SK-N-SH (cell line): ENCODE measurements around the gene TAF11. TPM values are rescaled to one million over a fixed set of nuclear protein-coding genes. Genes with fewer than 3 reads are reported as not detected.

Experiments used
- CTCF ChIA-PET: fragments of 300-600, 350-600 bp; formaldehyde crosslinking; extraction: SDS; loops from one replicate; lab custom pipeline; 2021; lab: Yijun Ruan, JAX
- POLR2A ChIA-PET: fragments of 350-600 bp; sonication (Branson Sonifier 250); formaldehyde crosslinking; extraction: SDS; loops from one replicate; lab custom pipeline; 2020; ENCODE audit warnings: antibody characterized with exemption, inconsistent platforms; lab: Yijun Ruan, JAX
- DNase-seq: peaks from one replicate; pipeline ENCODE4 v3.0.0; 2012
- H2AFZ ChIP-seq: fragments of 200-600 bp; sonication (generic); 2 replicates; pipeline ENCODE4 v1.8.1; 2016; ENCODE audit warnings: antibody characterized with exemption, mild to moderate bottlenecking, low read depth
- H3F3A ChIP-seq: fragments of 200-600 bp; sonication (generic); replicated peaks from 2 replicates; pipeline ENCODE3; 2016; ENCODE audit warnings: antibody characterized with exemption, mild to moderate bottlenecking; ENCODE audit not compliant: insufficient read depth
- H3K27ac ChIP-seq, 2 experiments: fragments of 200-500 bp in 1 of 2; fragments of 200-600 bp in 1 of 2; sonication (Bioruptor generic) in 1 of 2; sonication (generic), shearing (Covaris generic) in 1 of 2; 2 replicates each; pipeline versions ENCODE4 v1.5.1 to v1.6.1; 2014 to 2016; ENCODE audit warnings: low read depth in 2 of 2, inconsistent platforms in 1 of 2, low read length in 1 of 2, mild to moderate bottlenecking in 1 of 2, mixed read lengths in 1 of 2
- H3K27me3 ChIP-seq: fragments of 200-600 bp; sonication (generic), shearing (Covaris generic); 2 replicates; pipeline ENCODE4 v1.6.1; 2016; ENCODE audit warnings: mixed run types; ENCODE audit not compliant: insufficient read depth
- H3K36me3 ChIP-seq, 2 experiments: fragments of 200-500 bp in 1 of 2; fragments of 200-600 bp in 1 of 2; sonication (Bioruptor generic) in 1 of 2; sonication (generic) in 1 of 2; replicated peaks in 1 of 2; 2 replicates each; pipeline versions ENCODE3 to v1.5.1; 2014 to 2016; ENCODE audit warnings: low read length in 1 of 2, mild to moderate bottlenecking in 1 of 2; ENCODE audit not compliant: insufficient read depth in 2 of 2, control insufficient read depth in 1 of 2
- H3K4me1 ChIP-seq, 2 experiments: fragments of 200-500 bp in 1 of 2; fragments of 200-600 bp in 1 of 2; sonication (Bioruptor generic) in 1 of 2; sonication (generic), shearing (Covaris generic) in 1 of 2; 2 replicates each; pipeline versions ENCODE4 v1.5.1 to v1.6.1; 2014 to 2016; ENCODE audit warnings: low read depth in 1 of 2, low read length in 1 of 2, mixed run types in 1 of 2; ENCODE audit not compliant: insufficient read depth in 2 of 2, control insufficient read depth in 1 of 2
- H3K4me2 ChIP-seq: fragments of 200-600 bp; sonication (generic), shearing (Covaris generic); 2 replicates; pipeline ENCODE4 v1.6.1; 2017; ENCODE audit warnings: mixed run types
- H3K4me3 ChIP-seq, 2 experiments: fragments of 200-500 bp in 1 of 2; fragments of 200-600 bp in 1 of 2; sonication (Bioruptor generic) in 1 of 2; sonication (generic), shearing (Covaris generic) in 1 of 2; 2 replicates each; pipeline versions ENCODE4 v1.5.1 to v1.8.1; 2014 to 2016; ENCODE audit warnings: low read depth in 2 of 2, inconsistent platforms in 1 of 2, low read length in 1 of 2, mild to moderate bottlenecking in 1 of 2, mixed read lengths in 1 of 2, moderate library complexity in 1 of 2
- H3K79me2 ChIP-seq: fragments of 200-600 bp; sonication (generic); 2 replicates; pipeline ENCODE4 v1.8.1; 2017; ENCODE audit warnings: mild to moderate bottlenecking; ENCODE audit not compliant: insufficient read depth
- H3K9ac ChIP-seq: fragments of 200-600 bp; sonication (generic); 2 replicates; pipeline ENCODE4 v1.6.1; 2017; ENCODE audit warnings: mixed run types
- H3K9me2 ChIP-seq: fragments of 200-600 bp; sonication (generic); 2 replicates; pipeline ENCODE4 v1.6.1; 2017; ENCODE audit warnings: mixed run types
- H3K9me3 ChIP-seq: fragments of 200-600 bp; sonication (generic); 2 replicates; pipeline ENCODE4 v1.6.1; 2017; ENCODE audit warnings: mixed run types, mild to moderate bottlenecking, moderate library complexity
- H4K20me1 ChIP-seq: fragments of 200-600 bp; sonication (generic); 2 replicates; pipeline ENCODE4 v1.6.1; 2017; ENCODE audit warnings: mild to moderate bottlenecking, mixed run types; ENCODE audit not compliant: insufficient read depth
- CTCF ChIP-seq: fragments of 200-600 bp; sonication (generic); IDR thresholded peaks from 2 replicates; pipeline ENCODE4 v1.6.1; 2017; ENCODE audit warnings: antibody characterized with exemption, mild to moderate bottlenecking, moderate library complexity
- FOSL2 ChIP-seq: IDR thresholded peaks from 2 replicates; pipeline ENCODE4 v1.4.0; 2012; ENCODE audit warnings: low read depth, mild to moderate bottlenecking, moderate library complexity, borderline replicate concordance
- FOXM1 ChIP-seq: IDR thresholded peaks from 2 replicates; pipeline ENCODE4 v1.4.0; 2012; ENCODE audit warnings: low read depth, mild to moderate bottlenecking
- GABPA ChIP-seq: IDR thresholded peaks from 2 replicates; pipeline ENCODE4 v1.4.0; 2012; ENCODE audit warnings: low read depth, mild to moderate bottlenecking
- GATA2 ChIP-seq: sonication (generic); formaldehyde crosslinking; IDR thresholded peaks from 2 replicates; pipeline ENCODE4 v1.5.0; 2020; ENCODE audit warnings: mild to moderate bottlenecking, missing genetic modification reagents
- MEF2A ChIP-seq: IDR thresholded peaks from 2 replicates; pipeline ENCODE4 v1.4.0; 2012; ENCODE audit warnings: low read depth, borderline replicate concordance
- MXI1 ChIP-seq: IDR thresholded peaks from 2 replicates; pipeline ENCODE4 v1.6.1; 2012; ENCODE audit warnings: mild to moderate bottlenecking, low read depth, low read length, improper control_type of control experiment
- NFIC ChIP-seq: IDR thresholded peaks from 2 replicates; pipeline ENCODE4 v1.4.0; 2012; ENCODE audit warnings: borderline replicate concordance
- NRF1 ChIP-seq: IDR thresholded peaks from 2 replicates; pipeline ENCODE4 v1.6.1; 2012; ENCODE audit warnings: low read depth, mild to moderate bottlenecking, low read length
- PBX3 ChIP-seq: IDR thresholded peaks from 2 replicates; pipeline ENCODE4; 2012
- RFX5 ChIP-seq: IDR thresholded peaks from 2 replicates; pipeline ENCODE4 v1.6.1; 2012; ENCODE audit warnings: mild to moderate bottlenecking, improper control_type of control experiment, low read length
- RXRA ChIP-seq: IDR thresholded peaks from 2 replicates; pipeline ENCODE4 v1.4.0; 2012; ENCODE audit warnings: low read depth, mild to moderate bottlenecking, borderline replicate concordance
- TAF1 ChIP-seq: IDR thresholded peaks from 2 replicates; pipeline ENCODE4 v1.6.1; 2012; ENCODE audit warnings: low read depth, mild to moderate bottlenecking, low read length, moderate library complexity, borderline replicate concordance
- TCF12 ChIP-seq: IDR thresholded peaks from 2 replicates; pipeline ENCODE4 v1.4.0; 2012
- USF2 ChIP-seq: fragments of 150-350 bp; IDR thresholded peaks from 2 replicates; pipeline ENCODE4 v1.6.1; 2017; ENCODE audit warnings: antibody characterized with exemption, low read length, low read depth, borderline replicate concordance
- ZBTB33 ChIP-seq: IDR thresholded peaks from 2 replicates; pipeline ENCODE4 v1.4.0; 2012; ENCODE audit warnings: low read depth, borderline replicate concordance
- WGBS: methylation state at CpG from one replicate; pipeline ENCODE4 v1.1.6; 2017; ENCODE audit warnings: low lambda C conversion rate; 5-methylcytosine and 5-hydroxymethylcytosine counted together
- polyA plus RNA-seq, 3 experiments: library from polyadenylated mRNA; depleted of rRNA; stranded (reverse); fragments of >200 nt; gene quantifications; 2 replicates each; pipeline ENCODE4 v1.2.3, GENCODE V29; 2012

TAF11 gene
- polyA plus RNA-seq, 1 of the 3 experiments (the other 2 are of a cell fraction) = 21.8 TPM

GRCh38 chr6:34865107-34865506 lies 22.7 kb downstream of the TAF11 start:
- Histone ChIP-seq H3K4me2 (no peak overlapping the region), H4K20me1 (no peaks in the 10 kb centered on the region), H3K27ac (peak overlapping the region; percentile 13 to 48; a peak in 3 of 4 replicates), H3K27me3 (no peaks in the 10 kb centered on the region), H2AFZ (no peak overlapping the region), H3K79me2 (no peaks in the 10 kb centered on the region), H3K9me2 (no peaks in the 10 kb centered on the region), H3K9me3 (no peaks in the 10 kb centered on the region), H3K4me1 (peaks cover 0 to 2% of the 10 kb centered on the region in 2 experiments; a peak in 1 of 4 replicates), H3K36me3 (peaks cover 18 to 22% of the 10 kb centered on the region in 2 experiments), H3K9ac (no peak overlapping the region), H3K4me3 (no peak overlapping the region), H3F3A (no peaks in the 10 kb centered on the region)
- ChIA-PET POLR2A (no interaction called here), CTCF (no interaction called here)
- peak; percentile 23 for DNase-seq
- 57% methylated on average over 3 of the region's 3 CpGs for WGBS
- no peak for TF ChIP-seq ZBTB33
- TF ChIP-seq TCF12 = peak; percentile 78
- 0 out of 2 replicates have a peak, but pooled peaks have one; percentile 20 for TF ChIP-seq GATA2
- no peak for TF ChIP-seq CTCF
- TF ChIP-seq PBX3 = peak; percentile 64
- TF ChIP-seq MEF2A = peak; percentile 83

GRCh38 chr6:34864007-34864406 lies 23.8 kb downstream of the TAF11 start:
- Histone ChIP-seq H3K36me3 (peaks cover 24 to 25% of the 10 kb centered on the region in 2 experiments), H3K9me3 (no peaks in the 10 kb centered on the region), H3K4me2 (no peak overlapping the region), H3F3A (no peaks in the 10 kb centered on the region), H3K4me3 (no peak overlapping the region), H3K27me3 (no peaks in the 10 kb centered on the region), H3K27ac (peak overlapping the region in 1 of 2 experiments; percentile 7; a peak in 1 of 4 replicates), H3K9ac (no peak overlapping the region), H3K9me2 (no peaks in the 10 kb centered on the region), H2AFZ (no peak overlapping the region), H4K20me1 (no peaks in the 10 kb centered on the region), H3K79me2 (no peaks in the 10 kb centered on the region), H3K4me1 (peaks cover 0 to 2% of the 10 kb centered on the region in 2 experiments; a peak in 1 of 4 replicates)
- DNase-seq = no peak
- POLR2A ChIA-PET = no interaction called here
- CTCF ChIA-PET = interaction anchor here (1.2 kb wide), 1 partner anchor 30 kb away, joined by 3 read pairs; no protein-coding TSS in a partner anchor
- WGBS = 75% methylated on average over 4 of the region's 4 CpGs
- TF ChIP-seq GABPA (no peak), USF2 (no peak), RFX5 (no peak), TAF1 (no peak), FOXM1 (no peak), NFIC (no peak), MEF2A (no peak), FOSL2 (no peak), MXI1 (no peak), PBX3 (no peak), NRF1 (no peak), RXRA (no peak)
